GM18907 (cell line): ENCODE results near the gene CPED1.

ENCODE experiments used
- ATAC-seq: cut with Tn5 transposase; IDR thresholded peaks from one replicate; pipeline ENCODE4 v1.9.1; 2021; ENCODE audit warnings: mild to moderate bottlenecking, moderate library complexity; ENCODE audit not compliant: unreplicated experiment

Gene CPED1

GRCh38 chr7:121331574-121331973 is 343.1 kb downstream of the CPED1 start:
- no peak for ATAC-seq

- no peak for ATAC-seq
These were observed 345.9 kb downstream of the CPED1 start for GRCh38 chr7:121334376-121334775.

GRCh38 chr7:121334875-121335648 is 346.6 kb downstream of the CPED1 start:
- no peak for ATAC-seq

GRCh38 chr7:121336579-121336978 is 348.1 kb downstream of the CPED1 start:
- ATAC-seq, result no peak

GRCh38 chr7:121337398-121337797 is 348.9 kb downstream of the CPED1 start:
- no peak for ATAC-seq

GRCh38 chr7:121339082-121339481 is 350.6 kb downstream of the CPED1 start:
- no peak for ATAC-seq

GRCh38 chr7:121341933-121342332 is 353.4 kb downstream of the CPED1 start:
- ATAC-seq, result no peak

GRCh38 chr7:121342631-121343030 is 354.1 kb downstream of the CPED1 start:
- ATAC-seq, result no peak

- ATAC-seq, result no peak
These were observed 354.8 kb downstream of the CPED1 start for GRCh38 chr7:121343302-121343701.

- ATAC-seq, result no peak
These were observed 355.6 kb downstream of the CPED1 start for GRCh38 chr7:121344093-121344492.

- ATAC-seq, result no peak
These were observed 356.0 kb downstream of the CPED1 start for GRCh38 chr7:121344497-121344896.
